T-cell (primary cell): ENCODE data around the gene BBIP1. TPM values are rescaled to one million over a fixed set of nuclear protein-coding genes. Genes with fewer than 3 reads are reported as not detected.

Experiments used
- ATAC-seq, 4 experiments: fragments of 200-7000 bp in 3 of 4; fragments of 150-1000 bp in 1 of 4; cut with Tn5 transposase; replicated peaks in 1 of 4; 1 replicate in 3 of 4; 2 replicates in 1 of 4; pipeline ENCODE4 v1.10.0; 2021; ENCODE audit warnings: moderate library complexity in 3 of 4, mild to moderate bottlenecking in 2 of 4, moderate number of reproducible peaks in 1 of 4
- CTCF ChIA-PET, 2 donors: fragments of 300-600 bp; sonication (Branson Sonifier 250); formaldehyde crosslinking; loops; one replicate each; lab custom pipeline; 2022; ENCODE audit warnings: antibody characterized with exemption in 2 of 2; lab: Charles Lee
- POLR2A ChIA-PET, 2 donors: fragments of 300-600 bp; sonication (Branson Sonifier 250); formaldehyde crosslinking; loops; one replicate each; lab custom pipeline; 2022; ENCODE audit warnings: antibody characterized with exemption in 2 of 2; lab: Charles Lee
- DNase-seq, 35 experiments: peaks; one replicate each; pipeline versions ENCODE4 v3.0.0 to v3.0.0-alpha.2; 2013 to 2023
- H3K27ac ChIP-seq: one replicate; pipeline ENCODE4 v1.5.1; 2013; ENCODE audit warnings: low read length
- H3K27me3 ChIP-seq, 2 experiments: replicated peaks in 1 of 2; 1 replicate in 1 of 2; 2 replicates in 1 of 2; pipeline versions ENCODE4 v1.6.1 to v1.7.0; 2013; ENCODE audit warnings: low read length in 1 of 2, mixed read lengths in 1 of 2; ENCODE audit not compliant: control insufficient read depth in 2 of 2, insufficient read depth in 2 of 2; ENCODE audit errors: extremely low read depth in 1 of 2
- H3K36me3 ChIP-seq, 2 donors: 1 replicate in 1 of 2; 2 replicates in 1 of 2; pipeline versions ENCODE4 v1.6.1 to v1.7.0; 2013; ENCODE audit warnings: low read length in 1 of 2; ENCODE audit not compliant: control insufficient read depth in 2 of 2, insufficient read depth in 1 of 2; ENCODE audit errors: extremely low read depth in 1 of 2
- H3K4me1 ChIP-seq, 2 experiments: 1 replicate in 1 of 2; 2 replicates in 1 of 2; pipeline versions ENCODE4 v1.6.1 to v1.7.0; 2013; ENCODE audit warnings: low read length in 2 of 2, mixed read lengths in 1 of 2; ENCODE audit not compliant: insufficient read depth in 2 of 2, control insufficient read depth in 1 of 2; ENCODE audit errors: extremely low read depth in 1 of 2
- H3K4me3 ChIP-seq, 2 donors: 1 replicate in 1 of 2; 2 replicates in 1 of 2; pipeline versions ENCODE4 v1.5.1 to v1.7.0; 2013; ENCODE audit warnings: mild to moderate bottlenecking in 2 of 2, low read length in 1 of 2, moderate library complexity in 1 of 2; ENCODE audit not compliant: control insufficient read depth in 1 of 2; ENCODE audit errors: extremely low read depth in 1 of 2
- H3K9me3 ChIP-seq: 2 replicates; pipeline ENCODE4 v1.7.0; 2013
- H3K27ac Mint-ChIP-seq, 2 donors: one replicate each; pipeline ENCODE4 v1.8.0; 2020 to 2021; ENCODE audit warnings: mild to moderate bottlenecking in 2 of 2, mixed read lengths in 2 of 2
- H3K27me3 Mint-ChIP-seq, 2 donors: one replicate each; pipeline ENCODE4 v1.8.0; 2021 to 2022; ENCODE audit warnings: mixed read lengths in 2 of 2
- H3K36me3 Mint-ChIP-seq: one replicate; pipeline ENCODE4 v1.8.0; 2021; ENCODE audit warnings: mixed read lengths
- H3K4me1 Mint-ChIP-seq, 3 donors: one replicate each; pipeline ENCODE4 v1.8.0; 2020 to 2022; ENCODE audit warnings: mixed read lengths in 3 of 3, mild to moderate bottlenecking in 1 of 3
- H3K4me3 Mint-ChIP-seq, 3 donors: one replicate each; pipeline ENCODE4 v1.8.0; 2020 to 2022; ENCODE audit warnings: mild to moderate bottlenecking in 3 of 3, mixed read lengths in 3 of 3, moderate library complexity in 3 of 3
- H3K9me3 Mint-ChIP-seq, 3 donors: one replicate each; pipeline ENCODE4 v1.8.0; 2020 to 2022; ENCODE audit warnings: mixed read lengths in 3 of 3
- WGBS: methylation state at CpG from one replicate; pipeline ENCODE4 v1.1.5; 2013; ENCODE audit warnings: missing lambda C conversion rate; ENCODE audit not compliant: insufficient coverage; 5-methylcytosine and 5-hydroxymethylcytosine counted together
- total RNA-seq, 35 experiments: library from RNA in 6 of 35; stranded (reverse) in 6 of 35; fragments of 120-200 nt in 1 of 35; gene quantifications; one replicate each; pipeline versions ENCODE4 v1.2.1 to v1.2.4 and lab custom pipeline; 2013 to 2026

Gene BBIP1
- total RNA-seq, 5 donors from 2014 or later (not counting 1 experiment from before 2014, with no cell fraction given) = 28.6 to 36.6 (median 32.0) TPM

DNA sequence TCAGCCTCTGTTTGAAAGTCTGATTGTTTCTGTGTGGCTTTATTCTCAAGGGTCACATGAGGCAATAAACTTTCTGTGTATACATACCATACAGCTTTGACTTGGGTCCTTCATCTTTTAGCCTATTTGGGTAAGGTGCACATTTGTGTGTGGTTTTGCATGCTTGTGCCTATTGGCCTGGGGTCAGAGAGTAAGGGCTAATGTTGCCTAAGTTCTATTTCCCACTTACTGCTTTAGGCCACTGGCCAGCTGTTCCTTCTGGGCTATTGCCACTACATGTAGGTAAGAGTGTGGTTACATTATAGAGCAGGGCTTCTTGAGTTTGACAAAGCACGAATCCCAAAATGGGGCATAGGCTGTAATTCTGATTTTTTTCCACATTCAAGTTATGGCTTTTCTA is 21.8 kb downstream of the BBIP1 start:
- POLR2A ChIA-PET = interaction anchor here (0.7 to 3.2 kb wide), 13 partner anchors 9 to 95 kb away, joined by 3 to 29 read pairs (median 3); partner anchors contain the start of genes BBIP1 (in 1 of the 2) and SHOC2 (in 1 of the 2)
- Histone ChIP-seq H3K9me3 (no peaks in the 10 kb centered on the region), H3K36me3 (peaks cover 0 to 74% of the 10 kb centered on the region in 2 donors), H3K4me1 (peaks cover 0 to 8% of the 10 kb centered on the region in 2 experiments), H3K4me3 (no peak overlapping the region), H3K27ac (no peak overlapping the region), H3K27me3 (no peaks in the 10 kb centered on the region)
- Mint-ChIP-seq H3K27me3 (no peaks in the 10 kb centered on the region), H3K27ac (no peak overlapping the region), H3K36me3 (peaks cover 40% of the 10 kb centered on the region), H3K4me1 (peaks cover 44 to 65% (median 49%) of the 10 kb centered on the region in 3 donors), H3K4me3 (no peak overlapping the region), H3K9me3 (no peaks in the 10 kb centered on the region)
- CTCF ChIA-PET = interaction anchor here (0.5 to 1.8 kb wide), 12 partner anchors 10 to 591 kb away, joined by 3 to 9 read pairs (median 3); no protein-coding TSS in a partner anchor
- no peak for DNase-seq
- WGBS = 100% methylated on average over 1 of the region's 1 CpG
- ATAC-seq = no peak

DNA sequence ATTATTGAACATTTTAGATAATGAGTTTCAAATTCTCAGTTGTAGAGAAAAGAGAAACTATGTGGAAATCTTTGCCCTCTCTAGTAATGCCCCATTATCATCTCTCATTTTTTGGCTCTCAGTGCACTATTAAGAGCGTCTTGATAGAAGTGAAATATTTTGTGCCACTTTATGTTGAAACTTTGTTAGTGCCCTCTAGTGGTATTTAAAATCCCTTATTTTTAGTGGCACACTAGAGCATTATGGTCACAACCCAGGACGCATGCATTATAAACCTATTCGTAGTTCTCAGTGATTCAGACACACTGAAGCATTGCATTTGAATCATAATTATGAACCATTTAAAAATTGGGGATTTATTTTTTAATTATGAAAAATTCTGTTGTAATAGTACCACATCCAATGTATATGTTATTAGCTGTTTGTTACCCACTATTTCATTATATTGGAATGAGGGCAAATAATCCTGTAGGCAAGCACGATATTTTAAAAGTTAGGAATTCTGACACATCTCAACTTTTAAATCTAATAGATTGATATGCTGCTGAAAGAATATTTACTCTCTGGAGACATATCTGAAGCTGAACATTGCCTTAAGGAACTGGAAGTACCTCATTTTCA is 25.3 kb downstream of the BBIP1 start:
- WGBS = no CpG with 5 or more reads among the region's 4 CpGs
- Histone ChIP-seq H3K4me3 (no peak overlapping the region), H3K4me1 (peaks cover 3 to 15% of the 10 kb centered on the region in 2 experiments), H3K9me3 (no peaks in the 10 kb centered on the region), H3K27ac (no peak overlapping the region), H3K36me3 (peaks cover 0 to 72% of the 10 kb centered on the region in 2 donors), H3K27me3 (no peaks in the 10 kb centered on the region)
- Mint-ChIP-seq H3K9me3 (no peaks in the 10 kb centered on the region), H3K36me3 (peaks cover 53% of the 10 kb centered on the region), H3K4me1 (peaks cover 62 to 65% (median 65%) of the 10 kb centered on the region in 3 donors), H3K27me3 (no peaks in the 10 kb centered on the region), H3K27ac (no peak overlapping the region), H3K4me3 (no peak overlapping the region)
- peak in 1 of 35 experiments; percentile 72 for DNase-seq
- POLR2A ChIA-PET = interaction anchor here (0.6 to 3.9 kb wide), 8 partner anchors 12 to 285 kb away, joined by 3 to 36 read pairs (median 3); no protein-coding TSS in a partner anchor
- CTCF ChIA-PET = interaction anchor here (0.6 to 5.0 kb wide), 22 partner anchors 9 to 990 kb away, joined by 3 to 34 read pairs (median 4); partner anchors contain the start of genes BBIP1 (in 1 of the 2) and SHOC2 (in 1 of the 2)
- peak; percentile 56 to 87 (median 82) for ATAC-seq

DNA sequence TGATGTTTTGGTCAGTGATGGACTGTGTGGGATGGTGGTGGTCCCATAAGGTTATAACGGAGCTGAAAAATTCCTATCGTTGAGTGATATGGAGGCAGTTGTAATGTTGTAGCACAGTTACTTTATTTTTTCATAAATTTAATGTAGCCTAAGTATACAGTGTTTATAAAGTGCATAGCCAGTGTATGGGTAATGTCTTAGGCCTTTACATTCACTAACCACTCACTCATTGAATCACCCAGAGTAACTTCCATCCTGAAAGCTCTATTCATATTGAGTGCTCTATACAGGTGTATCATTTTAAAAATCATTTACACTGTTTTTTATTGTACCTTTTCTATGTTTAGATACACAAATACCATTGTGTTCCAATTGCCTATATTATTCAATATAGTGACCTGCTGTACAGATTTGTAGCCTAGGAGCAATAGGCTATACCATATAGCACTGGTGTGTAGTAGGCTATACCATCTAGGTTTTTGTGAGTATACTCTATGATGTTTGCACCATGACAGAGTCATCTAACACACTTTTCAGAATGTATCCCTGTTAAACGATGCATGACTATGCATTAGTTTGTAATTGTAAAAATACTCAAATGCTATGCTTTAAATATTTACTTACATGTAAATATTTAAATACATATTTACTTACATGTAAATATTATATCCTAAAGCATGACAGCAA is 26.2 kb downstream of the BBIP1 start:
- Mint-ChIP-seq H3K4me1 (peaks cover 66 to 68% (median 67%) of the 10 kb centered on the region in 3 donors), H3K27me3 (no peaks in the 10 kb centered on the region), H3K36me3 (peaks cover 54% of the 10 kb centered on the region), H3K4me3 (no peak overlapping the region), H3K27ac (peak overlapping the region in 1 of 2 donors; percentile 24), H3K9me3 (no peaks in the 10 kb centered on the region)
- peaks cover 3 to 16% of the 10 kb centered on the region in 2 experiments for H3K4me1 ChIP-seq
- POLR2A ChIA-PET = interaction anchor here (0.5 to 3.9 kb wide), 4 partner anchors 11 to 19 kb away, joined by 3 to 36 read pairs (median 4); no protein-coding TSS in a partner anchor
- peaks cover 0 to 69% of the 10 kb centered on the region in 2 donors for H3K36me3 ChIP-seq
- no peak overlapping the region for H3K4me3 ChIP-seq
- no peak for DNase-seq
- H3K27ac ChIP-seq = no peak overlapping the region
- no CpG with 5 or more reads among the region's 3 CpGs for WGBS
- H3K27me3 ChIP-seq = no peaks in the 10 kb centered on the region
- CTCF ChIA-PET = interaction anchor here in 1 of 2 donors (0.5 to 5.0 kb wide), 10 partner anchors 10 to 284 kb away, joined by 3 to 34 read pairs (median 10); partner anchors contain the start of genes BBIP1 and SHOC2
- no peaks in the 10 kb centered on the region for H3K9me3 ChIP-seq
- ATAC-seq = peak in 1 of 4 experiments; percentile 23

DNA sequence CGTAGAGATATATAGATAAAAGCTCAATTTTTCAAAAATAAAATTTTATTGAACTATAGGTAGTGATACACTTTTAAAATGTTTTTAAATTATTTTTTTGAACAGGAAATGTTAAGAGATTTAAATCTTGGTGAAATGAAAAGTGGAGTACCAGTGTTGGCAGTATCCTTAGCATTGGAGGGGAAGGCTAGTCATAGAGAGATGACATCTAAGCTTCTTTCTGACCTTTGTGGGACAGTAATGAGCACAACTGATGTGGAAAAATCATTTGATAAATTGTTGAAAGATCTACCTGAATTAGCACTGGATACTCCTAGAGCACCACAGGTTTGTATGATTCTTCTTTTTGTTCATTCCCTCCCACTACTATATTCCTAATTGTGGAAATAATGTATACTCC is 31.4 kb downstream of the BBIP1 start:
- H3K27ac ChIP-seq = no peak overlapping the region
- ChIA-PET CTCF (interaction anchor here in 1 of 2 donors (0.5 to 1.7 kb wide), 9 partner anchors 9 to 293 kb away, joined by 3 to 7 read pairs (median 4); no protein-coding TSS in a partner anchor), POLR2A (interaction anchor here (0.5 to 2.6 kb wide), 20 partner anchors 9 to 142 kb away, joined by 3 to 18 read pairs (median 4); partner anchors contain the start of genes BBIP1 (in 1 of the 2), PDCD4 (in 1 of the 2) and SHOC2 (in 1 of the 2))
- H3K27me3 ChIP-seq = no peaks in the 10 kb centered on the region
- H3K4me3 ChIP-seq = no peak overlapping the region
- no peaks in the 10 kb centered on the region for H3K27me3 Mint-ChIP-seq
- WGBS = no CpG with 5 or more reads among the region's 1 CpG
- DNase-seq (no peak), ATAC-seq (no peak)
- H3K36me3 Mint-ChIP-seq = peaks cover 60% of the 10 kb centered on the region
- no peaks in the 10 kb centered on the region for H3K9me3 Mint-ChIP-seq
- peaks cover 67 to 77% (median 68%) of the 10 kb centered on the region in 3 donors for H3K4me1 Mint-ChIP-seq
- no peak overlapping the region for H3K4me3 Mint-ChIP-seq
- H3K9me3 ChIP-seq = no peaks in the 10 kb centered on the region
- H3K4me1 ChIP-seq = peaks cover 11 to 29% of the 10 kb centered on the region in 2 experiments
- H3K36me3 ChIP-seq = peaks cover 0 to 58% of the 10 kb centered on the region in 2 donors
- H3K27ac Mint-ChIP-seq = peak overlapping the region; percentile 64 to 71

- Mint-ChIP-seq H3K27me3 (no peaks in the 10 kb centered on the region), H3K4me3 (peak overlapping the region; percentile 4 to 15 (median 8)), H3K4me1 (peaks cover 69 to 77% (median 69%) of the 10 kb centered on the region in 3 donors), H3K27ac (peak overlapping the region; percentile 46 to 70), H3K36me3 (peaks cover 64% of the 10 kb centered on the region), H3K9me3 (no peaks in the 10 kb centered on the region)
- Histone ChIP-seq H3K27me3 (no peaks in the 10 kb centered on the region), H3K9me3 (no peaks in the 10 kb centered on the region), H3K27ac (peak overlapping the region; percentile 40), H3K4me1 (peaks cover 12 to 30% of the 10 kb centered on the region in 2 experiments), H3K36me3 (peaks cover 0 to 52% of the 10 kb centered on the region in 2 donors), H3K4me3 (no peak overlapping the region)
- WGBS = 85% methylated on average over 2 of the region's 5 CpGs
- ATAC-seq = peak in 1 of 4 experiments; percentile 4
- CTCF ChIA-PET = interaction anchor here (1.1 to 1.7 kb wide), 6 partner anchors 9 to 275 kb away, joined by 3 to 7 read pairs (median 4); no protein-coding TSS in a partner anchor
- DNase-seq = no peak
- POLR2A ChIA-PET = interaction anchor here (1.0 to 2.6 kb wide), 12 partner anchors 8 to 141 kb away, joined by 3 to 18 read pairs (median 6); partner anchors contain the start of gene PDCD4 (in 1 of the 2)
Measured at GRCh38 chr10:110885932-110886674, 32.9 kb downstream of the BBIP1 start.
